NCI-H1694 treated with DMSO at 0.1 percent for 48 hours (cell line): ENCODE data around the gene PNMA8A.
"Not testable (repeated sequence)": the region's sequence is repeated elsewhere in the genome, so short reads cannot be mapped to it uniquely, and the experiment has no call there.

Source experiments
- DNase-seq: peaks from one replicate; lab custom pipeline; 2025; lab: John Stamatoyannopoulos, UW

The PNMA8A gene

DNA sequence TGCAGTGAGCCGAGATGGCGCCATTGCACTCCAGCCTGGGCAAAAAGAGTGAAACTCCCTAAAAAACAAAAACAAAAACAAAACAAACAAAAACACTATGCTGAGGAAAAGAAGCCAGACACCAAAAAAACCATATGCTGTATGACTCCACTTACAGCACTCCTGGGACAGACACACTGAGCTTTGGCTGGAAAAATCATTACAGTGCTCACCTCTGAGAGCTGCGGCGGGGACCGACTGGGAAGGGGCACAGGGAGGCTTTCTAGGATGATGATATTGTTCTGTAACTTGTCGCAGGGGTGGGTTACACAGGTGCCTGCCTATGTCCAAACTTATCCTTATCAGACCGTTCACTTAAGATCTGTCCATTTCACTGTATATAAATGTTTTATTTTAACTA, 7.8 kb downstream of the PNMA8A start:
- peak; percentile 30 for DNase-seq

GRCh38 chr19:46461537-46461936, 9.8 kb downstream of the PNMA8A start:
- peak; percentile 25 for DNase-seq

DNA sequence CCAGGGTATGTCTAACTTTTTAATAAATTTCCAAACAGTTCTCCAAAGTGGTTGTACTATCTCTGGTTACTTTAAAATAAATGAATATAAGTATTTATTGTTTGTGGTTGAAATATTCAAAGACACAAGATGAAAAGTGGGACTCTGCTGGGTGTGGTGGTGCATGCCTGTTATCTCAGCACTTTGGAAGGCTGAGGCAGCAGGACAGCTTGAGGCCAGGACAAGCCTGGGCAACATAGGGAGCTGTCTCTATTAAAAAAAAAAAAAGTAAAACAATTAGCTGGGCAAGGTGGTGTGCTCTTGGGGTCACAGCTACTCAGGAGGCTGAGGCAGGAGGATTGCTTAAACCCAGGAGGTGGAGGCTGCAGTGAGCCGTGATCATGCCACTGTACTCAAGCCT, 10.4 kb downstream of the PNMA8A start:
- DNase-seq, result no peak

GRCh38 chr19:46460055-46460454, 11.3 kb downstream of the PNMA8A start:
- no peak for DNase-seq

DNA sequence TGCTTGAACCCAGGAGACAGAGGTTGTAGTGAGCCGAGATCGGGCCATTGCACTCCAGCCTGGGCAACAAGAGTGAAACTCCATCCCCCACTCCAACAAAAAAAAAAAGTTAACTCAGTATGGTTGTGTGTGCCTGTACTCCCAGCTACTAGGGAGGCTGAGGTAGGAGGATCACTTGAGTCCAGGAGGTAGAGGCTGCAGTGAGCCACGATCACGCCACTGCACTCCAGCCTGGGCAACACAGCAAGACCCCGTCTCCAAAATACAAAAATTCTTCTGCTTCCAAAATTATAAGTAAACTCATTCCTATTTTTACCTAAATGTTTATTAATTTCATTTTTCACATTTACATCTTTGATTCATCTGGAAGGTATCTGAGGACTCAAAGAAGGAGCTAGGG, 14.4 kb downstream of the PNMA8A start:
- DNase-seq, result no peak

DNA sequence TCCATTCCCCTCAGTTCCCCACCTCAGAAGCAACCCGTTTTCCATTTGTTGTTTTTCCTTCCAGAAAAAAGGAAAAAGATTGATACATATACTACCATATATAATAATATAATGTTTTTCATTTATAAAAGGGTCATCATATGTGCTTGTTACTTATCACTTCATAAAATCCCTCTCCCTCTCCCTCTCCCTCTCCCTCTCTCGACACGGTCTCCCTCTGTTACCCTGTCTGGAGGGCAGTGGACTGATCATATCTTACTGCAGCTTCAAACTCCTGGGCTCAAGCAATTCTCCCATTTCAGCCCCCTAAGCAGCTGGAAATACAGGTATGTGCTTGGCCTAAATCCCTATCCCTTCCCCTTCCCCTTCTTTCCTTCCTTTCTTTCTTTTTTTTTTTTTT, 17.1 kb downstream of the PNMA8A start:
- no peak for DNase-seq

DNA sequence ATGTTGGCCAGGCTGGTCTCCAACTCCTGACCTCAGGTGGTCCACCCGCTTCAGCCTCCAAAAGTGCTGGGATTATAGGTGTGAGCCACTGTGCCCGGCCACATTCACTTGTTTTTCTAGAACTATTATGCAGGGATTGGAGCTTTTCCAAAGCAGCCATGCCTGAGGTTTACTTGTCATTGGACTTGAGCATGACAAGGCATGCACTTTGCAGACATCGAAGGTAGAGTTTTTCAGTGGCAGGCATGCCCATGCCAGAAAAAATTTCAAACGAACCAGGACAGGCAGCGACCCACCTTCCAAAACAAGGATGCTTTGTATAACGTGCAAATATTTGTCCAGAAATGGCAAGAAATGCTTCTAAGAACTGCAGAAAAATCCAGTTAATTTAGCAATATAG, 17.7 kb downstream of the PNMA8A start:
- peak; percentile 24 for DNase-seq

GRCh38 chr19:46452186-46452585, 19.2 kb downstream of the PNMA8A start:
- peak; percentile 18 for DNase-seq

- peak; percentile 93 for DNase-seq
Measured at GRCh38 chr19:46451352-46451751, 20.0 kb downstream of the PNMA8A start.

DNA sequence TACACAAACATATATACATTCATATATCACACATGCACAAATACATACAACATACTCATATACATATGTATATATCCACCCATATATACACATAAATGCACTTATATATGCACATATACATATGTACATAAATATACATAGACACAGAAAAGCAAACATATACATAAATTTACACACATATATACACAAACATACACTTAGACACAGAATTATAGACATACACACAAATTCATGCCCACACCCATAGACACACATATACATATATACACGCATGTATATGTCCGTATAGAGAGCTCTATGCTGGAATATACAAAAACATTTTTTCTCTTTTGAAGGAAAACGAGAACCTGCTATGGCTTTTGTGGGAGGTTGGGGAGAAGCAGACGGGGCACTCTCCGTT, 20.6 kb downstream of the PNMA8A start:
- DNase-seq, result no peak

- no peak for DNase-seq
Measured at GRCh38 chr19:46449228-46449627, 22.1 kb downstream of the PNMA8A start.

- no peak for DNase-seq
Measured at GRCh38 chr19:46448601-46449000, 22.8 kb downstream of the PNMA8A start.

GRCh38 chr19:46447824-46448223, 23.5 kb downstream of the PNMA8A start:
- no peak for DNase-seq

GRCh38 chr19:46447006-46447405, 24.4 kb downstream of the PNMA8A start:
- no peak for DNase-seq

DNA sequence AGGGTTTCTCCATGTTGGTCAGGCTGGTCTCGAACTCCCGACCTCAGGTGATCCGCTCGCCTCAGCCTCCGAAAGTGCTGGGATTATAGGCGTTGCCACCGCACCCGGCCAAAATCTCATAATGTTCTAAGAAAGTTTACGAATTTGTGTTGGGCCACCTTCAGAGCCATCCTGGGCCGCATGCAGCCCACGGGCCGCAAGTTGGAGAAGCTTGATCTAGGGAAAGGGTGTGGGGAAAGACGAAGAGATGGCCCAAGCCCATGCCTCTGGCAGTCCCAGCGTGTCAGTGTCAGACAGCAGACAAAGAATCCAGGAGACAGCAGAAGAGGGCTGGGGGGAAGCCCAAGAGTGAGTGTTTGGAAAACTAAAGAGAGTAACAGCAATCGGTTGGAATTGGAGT, 25.3 kb downstream of the PNMA8A start:
- no peak for DNase-seq

GRCh38 chr19:46442808-46443450, 28.4 kb downstream of the PNMA8A start:
- no peak for DNase-seq

DNA sequence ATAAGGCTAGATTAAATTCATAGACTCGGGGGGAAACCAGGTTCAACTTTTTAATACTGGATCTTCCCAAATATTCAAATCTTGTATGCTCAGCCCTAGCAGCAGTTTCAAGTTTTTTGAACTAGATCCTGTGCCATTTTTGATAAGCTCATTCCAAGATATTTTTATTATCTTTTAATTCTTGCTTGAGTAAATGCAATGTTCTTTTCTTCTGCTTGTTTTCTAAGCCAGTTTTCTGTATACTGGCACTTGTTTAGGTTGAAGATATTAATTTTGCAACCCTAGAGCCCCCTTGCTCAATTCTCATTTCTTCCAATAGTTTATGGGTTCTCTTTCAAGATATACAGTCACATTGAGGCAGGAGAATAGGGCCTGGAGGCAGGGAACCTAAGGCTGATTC, 29.5 kb downstream of the PNMA8A start:
- DNase-seq, result no peak

DNA sequence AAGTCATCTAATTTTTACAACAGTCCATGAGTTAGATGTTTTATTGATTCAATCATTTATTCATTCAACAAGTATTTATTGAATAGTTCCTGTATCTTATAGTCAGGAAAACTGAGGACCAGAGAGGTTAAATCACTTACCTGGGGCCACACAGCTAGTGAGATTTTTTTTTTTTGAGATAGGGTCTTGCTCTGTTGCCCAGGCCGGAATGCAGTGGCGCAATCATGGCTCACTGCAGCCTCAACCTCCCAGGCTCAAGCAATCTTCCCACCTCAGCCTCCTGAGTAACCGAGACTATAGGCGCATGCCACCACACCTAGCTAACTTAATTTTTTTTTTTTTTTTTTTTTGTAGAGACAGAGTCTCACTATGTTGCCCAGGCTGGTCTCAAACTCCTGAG, 35.7 kb downstream of the PNMA8A start:
- DNase-seq, result not testable (repeated sequence)

GRCh38 chr19:46435009-46435408, 36.4 kb downstream of the PNMA8A start:
- DNase-seq, result no peak

- not testable (repeated sequence) for DNase-seq
Measured at GRCh38 chr19:46433470-46433869, 37.9 kb downstream of the PNMA8A start.

DNA sequence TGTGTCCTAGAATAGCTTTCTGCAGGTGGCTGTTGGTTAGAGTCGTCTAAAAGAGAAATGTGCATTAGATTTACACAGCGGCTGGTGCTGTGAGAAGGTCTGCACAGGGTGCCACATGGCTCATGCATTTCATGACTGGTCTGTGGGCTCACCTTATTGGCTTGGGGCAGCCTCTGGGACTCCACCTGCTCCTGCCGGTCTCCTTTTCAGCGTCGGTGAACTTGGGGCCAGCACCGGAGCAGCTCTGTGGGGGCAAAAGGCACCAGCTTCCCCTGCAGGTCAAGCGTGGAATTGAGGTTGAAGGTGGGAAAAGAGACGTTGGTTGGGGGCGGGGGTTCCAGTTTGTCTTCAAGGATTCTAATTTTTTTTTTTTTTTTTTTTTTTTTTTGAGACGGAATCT, 39.5 kb downstream of the PNMA8A start:
- DNase-seq, result no peak

DNA sequence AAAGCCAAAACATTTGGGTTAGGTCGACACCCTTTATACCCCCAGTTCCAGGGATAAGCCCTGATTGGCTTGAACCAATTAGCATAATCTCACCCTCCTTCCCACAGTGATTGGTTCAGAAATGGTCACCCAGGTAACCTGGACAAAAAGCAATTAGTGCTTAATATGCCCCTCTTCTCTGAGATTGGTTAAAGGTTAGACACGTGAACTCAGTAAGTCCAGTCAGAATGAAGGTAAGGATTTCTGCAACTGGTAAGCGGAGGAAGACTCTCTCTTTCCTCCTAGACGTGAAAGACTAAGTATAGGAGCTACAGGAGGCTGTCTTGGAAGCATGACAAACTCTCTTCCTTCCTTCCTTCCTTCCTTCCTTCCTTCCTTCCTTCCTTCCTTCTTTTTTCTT, 41.4 kb downstream of the PNMA8A start:
- no peak for DNase-seq

- DNase-seq, result no peak
Measured at GRCh38 chr19:46428239-46429135, 42.9 kb downstream of the PNMA8A start, which contains the start of gene PNMA8C. Gene PNMA8C, minus strand, starts transcription at chr19:46428936. Its CDS starts 577 bp downstream, at chr19:46428359.
